ENCODE data around the gene FEM1B. TPM values are rescaled to one million over a fixed set of nuclear protein-coding genes. Genes with fewer than 3 reads are reported as not detected.
A peak's percentile ranks its signal among the peaks of the same experiment; 100 is the strongest.

FEM1B gene
- total RNA-seq, 4 donors from 2014 or later = 53.1 to 71.5 (median 56.5) TPM

DNA sequence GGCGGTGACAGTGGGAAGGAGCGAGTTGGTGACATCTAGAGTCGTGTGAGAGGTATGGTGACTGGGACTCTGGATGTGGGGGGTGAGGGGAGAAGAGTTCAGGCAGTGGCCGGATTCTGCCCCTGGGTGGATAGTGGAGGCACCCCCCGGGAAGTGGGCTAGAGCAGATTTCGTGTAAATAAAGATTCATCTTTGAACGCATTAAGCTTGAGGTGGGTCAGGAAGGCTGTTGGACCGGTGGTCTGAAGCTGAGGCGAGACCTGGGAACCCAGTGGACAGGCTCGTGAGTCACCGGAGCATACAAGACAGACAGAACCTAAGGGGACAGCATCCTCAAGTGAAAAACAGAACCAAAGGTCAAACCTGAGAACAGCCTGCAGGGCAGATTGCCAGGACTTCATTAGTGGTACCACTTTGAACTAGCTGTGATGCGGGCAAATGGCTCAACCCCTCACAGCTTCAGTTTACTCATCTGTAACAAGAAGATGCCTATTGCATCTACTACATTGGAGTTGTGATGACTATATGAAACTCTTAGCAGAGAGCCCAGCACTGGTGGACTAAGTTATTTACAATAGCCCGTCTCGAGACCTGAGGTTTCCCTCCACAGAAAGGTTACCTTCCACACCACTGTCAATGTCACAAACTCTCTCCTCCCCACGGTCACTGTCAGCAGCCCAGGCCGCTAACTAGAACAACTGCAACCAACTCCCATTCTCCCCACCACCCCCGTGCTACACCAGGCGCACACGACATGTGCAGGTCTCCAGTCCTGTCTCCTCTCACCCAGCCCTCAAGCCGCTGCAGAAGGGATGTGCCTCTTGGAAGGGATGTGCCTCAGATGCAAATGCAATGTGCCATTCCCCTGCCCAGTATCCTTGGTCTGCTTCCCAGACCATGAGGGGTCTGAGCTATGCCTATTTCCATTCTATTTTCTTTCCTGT is 47.1 kb upstream of the FEM1B start:
- H3K4me1 ChIP-seq = peaks cover 19 to 29% (median 25%) of the 10 kb centered on the region in 4 donors
- no peaks in the 10 kb centered on the region for H3K27me3 ChIP-seq
- TF ChIP-seq POLR2AphosphoS5 (IDR thresholded peaks at IDR 0.05) (no peak), EP300 (IDR thresholded peaks at IDR 0.05) (no peak), POLR2A (IDR thresholded peaks at IDR 0.05; ENCODE audit: low read depth) (no peak)
- TF ChIP-seq, protein P1, sequence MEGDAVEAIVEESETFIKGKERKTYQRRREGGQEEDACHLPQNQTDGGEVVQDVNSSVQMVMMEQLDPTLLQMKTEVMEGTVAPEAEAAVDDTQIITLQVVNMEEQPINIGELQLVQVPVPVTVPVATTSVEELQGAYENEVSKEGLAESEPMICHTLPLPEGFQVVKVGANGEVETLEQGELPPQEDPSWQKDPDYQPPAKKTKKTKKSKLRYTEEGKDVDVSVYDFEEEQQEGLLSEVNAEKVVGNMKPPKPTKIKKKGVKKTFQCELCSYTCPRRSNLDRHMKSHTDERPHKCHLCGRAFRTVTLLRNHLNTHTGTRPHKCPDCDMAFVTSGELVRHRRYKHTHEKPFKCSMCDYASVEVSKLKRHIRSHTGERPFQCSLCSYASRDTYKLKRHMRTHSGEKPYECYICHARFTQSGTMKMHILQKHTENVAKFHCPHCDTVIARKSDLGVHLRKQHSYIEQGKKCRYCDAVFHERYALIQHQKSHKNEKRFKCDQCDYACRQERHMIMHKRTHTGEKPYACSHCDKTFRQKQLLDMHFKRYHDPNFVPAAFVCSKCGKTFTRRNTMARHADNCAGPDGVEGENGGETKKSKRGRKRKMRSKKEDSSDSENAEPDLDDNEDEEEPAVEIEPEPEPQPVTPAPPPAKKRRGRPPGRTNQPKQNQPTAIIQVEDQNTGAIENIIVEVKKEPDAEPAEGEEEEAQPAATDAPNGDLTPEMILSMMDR (IDR thresholded peaks at IDR 0.05) = no peak
- no peaks in the 10 kb centered on the region for H3K9me3 ChIP-seq
- intact Hi-C loops (cut with DNase I) = no loop called here
- peak; percentile 88 for DNase-seq (ENCODE audit: extremely low spot score)
- peak overlapping the region; percentile 82 to 91 (median 88) for H3K27ac ChIP-seq (replicated peaks in 1 of 4)
- WGBS = 57% methylated on average over 19 of the region's 20 CpGs
- peak overlapping the region; percentile 83 to 93 (median 90) for H3K4me3 ChIP-seq
- H3K36me3 ChIP-seq = no peaks in the 10 kb centered on the region

- Histone ChIP-seq H3K36me3 (no peaks in the 10 kb centered on the region), H3K27ac (replicated peaks in 1 of 4) (no peak overlapping the region), H3K27me3 (no peaks in the 10 kb centered on the region), H3K4me1 (peaks cover 19 to 29% (median 25%) of the 10 kb centered on the region in 4 donors), H3K9me3 (no peaks in the 10 kb centered on the region), H3K4me3 (no peak overlapping the region)
- peak; percentile 75 for DNase-seq (ENCODE audit: extremely low spot score)
- intact Hi-C loops (cut with DNase I) = no loop called here
- TF ChIP-seq POLR2A (IDR thresholded peaks at IDR 0.05; ENCODE audit: low read depth) = no peak
- no peak for TF ChIP-seq POLR2AphosphoS5 (IDR thresholded peaks at IDR 0.05)
- TF ChIP-seq, protein P1 (IDR thresholded peaks at IDR 0.05) = no peak
- TF ChIP-seq EP300 (IDR thresholded peaks at IDR 0.05) = no peak
- 73% methylated on average over 9 of the region's 9 CpGs for WGBS
Measured at GRCh38 chr15:68231102-68231818, 46.3 kb upstream of the FEM1B start.

DNA sequence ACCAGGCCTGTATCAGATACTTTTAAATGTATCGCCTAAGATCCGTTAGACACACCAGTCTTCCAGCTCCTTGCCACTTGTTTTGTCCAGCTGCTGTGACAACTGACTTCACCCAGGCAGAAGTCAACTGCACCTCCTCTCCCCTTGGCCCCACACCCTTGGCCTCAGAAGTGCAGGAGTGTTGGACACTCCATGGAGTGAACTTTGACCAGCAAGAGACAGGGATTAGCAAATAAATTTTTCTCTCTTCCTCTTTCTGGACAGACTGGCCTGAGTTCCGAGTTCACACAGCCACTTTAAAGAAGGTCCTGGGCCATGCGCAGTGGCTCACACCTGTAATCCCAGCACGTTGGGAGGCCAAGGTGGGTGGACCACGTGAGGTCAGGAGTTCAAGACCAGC is 45.1 kb upstream of the FEM1B start:
- Histone ChIP-seq H3K4me1 (peaks cover 19 to 25% (median 22%) of the 10 kb centered on the region in 4 donors), H3K36me3 (no peaks in the 10 kb centered on the region), H3K27ac (replicated peaks in 1 of 4) (no peak overlapping the region), H3K9me3 (no peaks in the 10 kb centered on the region), H3K4me3 (no peak overlapping the region), H3K27me3 (no peaks in the 10 kb centered on the region)
- peak; percentile 62 for DNase-seq (ENCODE audit: extremely low spot score)
- 91% methylated on average over 2 of the region's 6 CpGs for WGBS
- TF ChIP-seq POLR2AphosphoS5 (IDR thresholded peaks at IDR 0.05) (no peak), POLR2A (IDR thresholded peaks at IDR 0.05; ENCODE audit: low read depth) (no peak), EP300 (IDR thresholded peaks at IDR 0.05) (no peak)
- TF ChIP-seq, protein P1 (IDR thresholded peaks at IDR 0.05) = no peak
- intact Hi-C loops (cut with DNase I) = no loop called here

DNA sequence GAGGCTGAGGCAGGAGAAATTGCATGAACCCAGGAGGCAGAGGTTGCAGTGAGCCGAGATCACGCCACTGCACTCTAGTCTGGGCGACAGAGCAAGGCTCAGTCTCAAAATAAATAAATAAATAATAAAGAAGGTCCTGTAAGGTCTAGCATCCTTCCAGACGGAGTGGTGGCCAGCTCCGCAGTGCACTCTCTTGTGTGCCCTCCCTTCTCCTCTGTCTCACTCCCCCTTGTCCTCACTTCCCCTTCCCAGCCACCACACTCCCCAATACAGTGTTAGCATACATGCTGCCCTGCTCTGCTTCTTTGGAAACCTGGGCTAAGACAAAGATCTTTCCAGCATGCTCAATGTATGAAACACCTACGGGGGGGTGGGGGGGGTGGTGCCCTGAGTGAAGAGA is 44.6 kb upstream of the FEM1B start:
- DNase-seq (ENCODE audit: extremely low spot score) = peak; percentile 84
- Histone ChIP-seq H3K36me3 (no peaks in the 10 kb centered on the region), H3K4me1 (peaks cover 15 to 20% (median 18%) of the 10 kb centered on the region in 4 donors), H3K27ac (replicated peaks in 1 of 4) (no peak overlapping the region), H3K9me3 (no peaks in the 10 kb centered on the region), H3K4me3 (no peak overlapping the region), H3K27me3 (no peaks in the 10 kb centered on the region)
- 88% methylated on average over 6 of the region's 6 CpGs for WGBS
- intact Hi-C loops (cut with DNase I) = no loop called here
- TF ChIP-seq POLR2A (IDR thresholded peaks at IDR 0.05; ENCODE audit: low read depth) (no peak), EP300 (IDR thresholded peaks at IDR 0.05) (no peak), POLR2AphosphoS5 (IDR thresholded peaks at IDR 0.05) (no peak)
- TF ChIP-seq, protein P1 (IDR thresholded peaks at IDR 0.05) = no peak

Measured in esophagus muscularis mucosa (tissue), 4 donors.